ENCODE results near the gene UBE2F. TPM values are rescaled to one million over a fixed set of nuclear protein-coding genes. Genes with fewer than 3 reads are reported as not detected.

Gene UBE2F
- total RNA-seq, 1 experiment from 2014 or later = 62.1 TPM

GRCh38 chr2:237917696-237918374, 49.0 kb upstream of the UBE2F start:
- H2BK15ac ChIP-seq (ENCODE audit: low read depth, low read length) = no peak overlapping the region
- Mint-ChIP-seq H3K4me3 (no peak overlapping the region), H3K27me3 (ENCODE audit: low read depth) (peaks cover 20% of the 10 kb centered on the region), H3K27ac (no peak overlapping the region), H3K4me1 (peaks cover 2% of the 10 kb centered on the region in 2 experiments), H3K9me3 (no peaks in the 10 kb centered on the region), H3K36me3 (ENCODE audit: insufficient read depth in 1 of 3, low read depth in 3 of 3) (no peaks in the 10 kb centered on the region)
- no peak overlapping the region for H3K27ac ChIP-seq (ENCODE audit: insufficient read length, low read depth, low read length)
- H4K91ac ChIP-seq (ENCODE audit: insufficient read length, low read depth, low read length) = no peak overlapping the region
- WGBS (ENCODE audit: extremely low coverage, insufficient read length, low lambda C conversion rate) = no CpG with 5 or more reads among the region's 5 CpGs
- no peak overlapping the region for H2BK20ac ChIP-seq (ENCODE audit: low read depth, low read length, poor library complexity, severe bottlenecking)
- no peaks in the 10 kb centered on the region for H3K79me2 ChIP-seq (ENCODE audit: insufficient read depth, low read length)
- no peaks in the 10 kb centered on the region for H3K79me1 ChIP-seq (ENCODE audit: insufficient read depth, low read depth, low read length, poor library complexity, severe bottlenecking)
- H3K23ac ChIP-seq (ENCODE audit: insufficient read length, low read depth, low read length) = no peak overlapping the region
- no peak overlapping the region for H3T11ph ChIP-seq (ENCODE audit: low read length)
- no peak overlapping the region for H2AFZ ChIP-seq (ENCODE audit: low read length)
- H2BK5ac ChIP-seq (ENCODE audit: insufficient read length, low read length) = no peak overlapping the region
- TF ChIP-seq CTCF (conservative IDR thresholded peaks at IDR 0.05) = no peak
- no peaks in the 10 kb centered on the region for H3K23me2 ChIP-seq (ENCODE audit: insufficient read length, low read depth, low read length, poor library complexity, severe bottlenecking)
- H4K8ac ChIP-seq (replicated peaks; ENCODE audit: insufficient read length, low read depth, low read length) = no peak overlapping the region
- no peak overlapping the region for H3K56ac ChIP-seq (ENCODE audit: insufficient read length, low read depth, low read length)
- H3K9ac ChIP-seq (ENCODE audit: extremely low read depth, insufficient read length, low read length) = no peak overlapping the region
- DNase-seq = no peak
- no peak overlapping the region for H2BK12ac ChIP-seq (ENCODE audit: insufficient read length, low read depth, low read length)
- no peaks in the 10 kb centered on the region for H4K20me1 ChIP-seq (ENCODE audit: control insufficient read depth, insufficient read depth, insufficient read length)
- no peak overlapping the region for H2AK5ac ChIP-seq (ENCODE audit: insufficient read length, low read length)
- no peaks in the 10 kb centered on the region for H3K4me1 ChIP-seq (ENCODE audit: insufficient read depth, low read length)
- no peaks in the 10 kb centered on the region for H3K9me3 ChIP-seq (ENCODE audit: control insufficient read depth, low read depth, low read length)
- H4K5ac ChIP-seq (ENCODE audit: insufficient read length, low read depth, low read length) = no peak overlapping the region
- H3K14ac ChIP-seq (ENCODE audit: insufficient read depth, low read length) = no peak overlapping the region
- no peak overlapping the region for H2BK120ac ChIP-seq (ENCODE audit: low read depth, low read length, poor library complexity, severe bottlenecking)
- H3K4me2 ChIP-seq (ENCODE audit: insufficient read depth, insufficient read length, low read length) = no peak overlapping the region
- H3K27me3 ChIP-seq (ENCODE audit: insufficient read depth, low read length) = no peaks in the 10 kb centered on the region
- H3K4ac ChIP-seq (ENCODE audit: low read depth, low read length) = no peak overlapping the region
- H3K18ac ChIP-seq (ENCODE audit: insufficient read length, low read depth, low read length) = no peak overlapping the region

Data from H9 (cell line).